Esophagus muscularis mucosa (tissue), 4 donors: ENCODE results near the gene WBP1L. TPM values are rescaled to one million over a fixed set of nuclear protein-coding genes. Genes with fewer than 3 reads are reported as not detected.
"Not testable (repeated sequence)": the region's sequence is repeated elsewhere in the genome, so short reads cannot be mapped to it uniquely, and the experiment has no call there.

ENCODE experiments used
- DNase-seq: peaks from one replicate; pipeline ENCODE4 v3.0.0-alpha.2; 2017; ENCODE audit errors: extremely low spot score
- H3K27ac ChIP-seq, 4 donors: fragments of 200-600 bp; sonication (generic); replicated peaks in 1 of 4; 1 replicate in 3 of 4; 2 replicates in 1 of 4; pipeline ENCODE4 v1.5.1; 2016 to 2019; ENCODE audit warnings: mild to moderate bottlenecking in 1 of 4
- H3K27me3 ChIP-seq, 4 donors: fragments of 200-600 bp; sonication (generic); one replicate each; pipeline versions ENCODE4 v1.5.1 to v1.6.0; 2016 to 2019
- H3K36me3 ChIP-seq, 4 donors: fragments of 200-600 bp; sonication (generic); one replicate each; pipeline ENCODE4 v1.5.1; 2016 to 2019
- H3K4me1 ChIP-seq, 4 donors: fragments of 200-600 bp; sonication (generic); one replicate each; pipeline ENCODE4 v1.5.1; 2016 to 2019
- H3K4me3 ChIP-seq, 4 donors: fragments of 200-600 bp; sonication (generic); 1 replicate in 2 of 4; 2 replicates in 2 of 4; pipeline ENCODE4 v1.5.1; 2016 to 2019; ENCODE audit warnings: mild to moderate bottlenecking in 4 of 4, moderate library complexity in 1 of 4
- H3K9me3 ChIP-seq, 4 donors: fragments of 200-600 bp; sonication (generic); 1 replicate in 3 of 4; 2 replicates in 1 of 4; pipeline ENCODE4 v1.5.1; 2016 to 2019
- CTCF ChIP-seq, 3 experiments: fragments of 200-600 bp in 2 of 3; fragments of 450-650 bp in 1 of 3; sonication (generic) in 2 of 3; IDR thresholded peaks; one replicate each; pipeline ENCODE4 v1.5.1; 2017 to 2019; ENCODE audit warnings: antibody characterized with exemption in 3 of 3, mild to moderate bottlenecking in 2 of 3, moderate library complexity in 1 of 3
- EP300 ChIP-seq: sonication (generic); formaldehyde crosslinking; IDR thresholded peaks from one replicate; pipeline ENCODE4 v1.6.1; 2017; ENCODE audit warnings: antibody characterized with exemption
- POLR2A ChIP-seq: fragments of 450-650 bp; IDR thresholded peaks from one replicate; pipeline ENCODE4 v1.6.1; 2017; ENCODE audit warnings: antibody characterized with exemption, moderate library complexity, mild to moderate bottlenecking, low read depth
- POLR2AphosphoS5 ChIP-seq, 2 donors: sonication (generic); formaldehyde crosslinking; IDR thresholded peaks; one replicate each; pipeline ENCODE4 v1.6.1; 2017; ENCODE audit warnings: antibody characterized with exemption in 2 of 2
- WGBS: methylation state at CpG from one replicate; pipeline ENCODE4 v1.1.5; 2018; 5-methylcytosine and 5-hydroxymethylcytosine counted together
- intact Hi-C: fragments of 100-400 bp; cut with DNase I; formaldehyde crosslinking; loops from one replicate; pipeline ENCODE4 v1.15.1; 2023
- total RNA-seq, 4 donors: library from RNA; depleted of rRNA; stranded (reverse); fragments of >200 nt; gene quantifications; one replicate each; pipeline versions ENCODE4 v1.1.0 to v1.2.1, GENCODE V29; 2016

Gene WBP1L
- total RNA-seq: 100 to 1,000 TPM in 2 of 4 donors, 10 to 100 TPM in 2; 88.5 to 147 (median 112) TPM

GRCh38 chr10:102743588-102744373 is at the start of gene WBP1L:
TSS of gene WBP1L (plus strand) at chr10:102743948. CDS start at chr10:102744054, 106 bp downstream.
- intact Hi-C loops: loop anchor here (2.0 to 10.0 kb wide), 3 partner anchors 35 to 491 kb away; no protein-coding TSS in a partner anchor
- WGBS: under 1% methylated on average over 36 of the region's 37 CpGs
- peak within 1 kb of the TSS; percentile 88 to 92 (median 90) for H3K27ac ChIP-seq
- peaks cover 0 to 5% (median 0%) of the 10 kb centered on the region in 4 donors for H3K36me3 ChIP-seq
- H3K4me3 ChIP-seq: peak within 1 kb of the TSS; percentile 78 to 89 (median 84)
- TF ChIP-seq POLR2AphosphoS5 (IDR thresholded peaks at IDR 0.05): peak; percentile 87 to 96
- TF ChIP-seq CTCF (IDR thresholded peaks at IDR 0.05): no peak
- peak; percentile 89 for TF ChIP-seq POLR2A
- H3K9me3 ChIP-seq: no peaks in the 10 kb centered on the region
- DNase-seq: peak; percentile 99
- H3K4me1 ChIP-seq: peaks cover 19 to 39% (median 33%) of the 10 kb centered on the region in 4 donors
- no peaks in the 10 kb centered on the region for H3K27me3 ChIP-seq

GRCh38 chr10:102695401-102695800 is 48.3 kb upstream of the WBP1L start:
- H3K4me1 ChIP-seq, intact Hi-C loops, DNase-seq, H3K9me3 ChIP-seq, H3K27me3 ChIP-seq, H3K27ac ChIP-seq, H3K4me3 ChIP-seq: not testable (repeated sequence)
- peaks cover 10 to 68% (median 40%) of the 10 kb centered on the region in 4 donors for H3K36me3 ChIP-seq
- WGBS: 99% methylated on average over 10 of the region's 10 CpGs

GRCh38 chr10:102696736-102697135 is 47.0 kb upstream of the WBP1L start:
- H3K27me3 ChIP-seq: no peaks in the 10 kb centered on the region
- no peak overlapping the region for H3K4me3 ChIP-seq
- H3K27ac ChIP-seq: no peak overlapping the region
- no peak for DNase-seq
- TF ChIP-seq CTCF (IDR thresholded peaks at IDR 0.05): no peak
- no peak for TF ChIP-seq POLR2AphosphoS5 (IDR thresholded peaks at IDR 0.05)
- TF ChIP-seq EP300: no peak
- no peak for TF ChIP-seq POLR2A
- WGBS: over 99% methylated on average over 3 of the region's 3 CpGs
- intact Hi-C loops: no loop called here
- peaks cover 10 to 80% (median 40%) of the 10 kb centered on the region in 4 donors for H3K36me3 ChIP-seq
- no peaks in the 10 kb centered on the region for H3K4me1 ChIP-seq
- H3K9me3 ChIP-seq: no peaks in the 10 kb centered on the region

GRCh38 chr10:102698894-102699293 is 44.9 kb upstream of the WBP1L start:
- H3K9me3 ChIP-seq: no peaks in the 10 kb centered on the region
- no peak for DNase-seq
- H3K4me1 ChIP-seq: no peaks in the 10 kb centered on the region
- H3K27ac ChIP-seq: no peak overlapping the region
- H3K4me3 ChIP-seq: no peak overlapping the region
- 84% methylated on average over 2 of the region's 2 CpGs for WGBS
- H3K36me3 ChIP-seq: peaks cover 10 to 66% (median 37%) of the 10 kb centered on the region in 4 donors
- no peaks in the 10 kb centered on the region for H3K27me3 ChIP-seq
- TF ChIP-seq EP300: no peak
- no peak for TF ChIP-seq CTCF (IDR thresholded peaks at IDR 0.05)
- TF ChIP-seq POLR2AphosphoS5 (IDR thresholded peaks at IDR 0.05): no peak
- TF ChIP-seq POLR2A: no peak
- intact Hi-C loops: no loop called here

GRCh38 chr10:102701272-102701671 is 42.5 kb upstream of the WBP1L start:
- intact Hi-C loops: no loop called here
- TF ChIP-seq POLR2AphosphoS5 (IDR thresholded peaks at IDR 0.05): no peak
- TF ChIP-seq POLR2A: no peak
- no peak for TF ChIP-seq EP300
- TF ChIP-seq CTCF (IDR thresholded peaks at IDR 0.05): no peak
- 89% methylated on average over 3 of the region's 3 CpGs for WGBS
- Histone ChIP-seq H3K27me3 (no peaks in the 10 kb centered on the region), H3K36me3 (peaks cover 10 to 47% (median 26%) of the 10 kb centered on the region in 4 donors), H3K4me1 (no peaks in the 10 kb centered on the region), H3K9me3 (no peaks in the 10 kb centered on the region), H3K27ac (no peak overlapping the region), H3K4me3 (no peak overlapping the region)
- no peak for DNase-seq
